Pons (tissue), 1 donor: ENCODE results near the gene PODXL.

Experiments used
- DNase-seq: peaks from one replicate; pipeline ENCODE4 v3.0.0-alpha.2; 2016; ENCODE audit warnings: low spot score

Gene PODXL

GRCh38 chr7:131564640-131565039 lies 8.2 kb upstream of the PODXL start:
- no peak for DNase-seq

- DNase-seq, result no peak
Observed at GRCh38 chr7:131563918-131564317, 7.5 kb upstream of the PODXL start.

DNA sequence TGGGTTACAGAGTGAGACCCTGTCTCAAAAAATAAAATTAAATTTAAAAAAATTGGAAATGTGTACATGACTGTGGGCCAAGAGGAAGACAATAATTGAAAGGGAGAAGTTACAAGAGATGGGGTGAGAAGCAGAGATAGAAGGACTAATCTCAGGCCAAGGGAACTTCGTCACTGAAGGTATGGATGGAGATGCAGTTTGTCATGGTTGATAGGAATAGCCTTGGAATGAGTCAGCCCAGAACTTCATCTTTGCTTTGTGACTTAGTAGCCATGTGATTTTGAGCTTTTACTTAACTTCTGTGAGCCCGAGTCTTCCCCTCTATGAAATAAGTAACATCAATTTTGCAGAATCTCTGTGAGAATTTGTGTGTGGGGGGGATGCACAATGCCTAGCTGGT lies 6.5 kb upstream of the PODXL start:
- no peak for DNase-seq

DNA sequence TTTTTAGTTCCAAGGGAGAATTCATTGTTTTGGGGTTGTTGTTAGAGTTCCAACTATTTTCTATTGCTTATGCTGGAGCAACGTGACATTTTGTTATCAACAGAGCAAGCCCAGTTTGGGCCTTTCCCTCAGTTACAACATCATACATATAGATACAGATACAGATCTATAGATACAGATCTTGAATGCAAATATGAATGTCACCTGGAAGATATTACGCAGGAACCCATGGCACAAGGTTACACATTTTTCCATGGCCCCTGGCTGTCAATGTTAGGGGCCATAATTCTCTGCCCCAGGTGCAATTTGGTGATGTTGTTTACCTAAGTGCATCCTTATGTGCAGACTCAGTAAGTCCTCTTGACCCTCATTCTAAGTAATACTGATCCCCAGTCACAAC lies 3.6 kb upstream of the PODXL start:
- no peak for DNase-seq

DNA sequence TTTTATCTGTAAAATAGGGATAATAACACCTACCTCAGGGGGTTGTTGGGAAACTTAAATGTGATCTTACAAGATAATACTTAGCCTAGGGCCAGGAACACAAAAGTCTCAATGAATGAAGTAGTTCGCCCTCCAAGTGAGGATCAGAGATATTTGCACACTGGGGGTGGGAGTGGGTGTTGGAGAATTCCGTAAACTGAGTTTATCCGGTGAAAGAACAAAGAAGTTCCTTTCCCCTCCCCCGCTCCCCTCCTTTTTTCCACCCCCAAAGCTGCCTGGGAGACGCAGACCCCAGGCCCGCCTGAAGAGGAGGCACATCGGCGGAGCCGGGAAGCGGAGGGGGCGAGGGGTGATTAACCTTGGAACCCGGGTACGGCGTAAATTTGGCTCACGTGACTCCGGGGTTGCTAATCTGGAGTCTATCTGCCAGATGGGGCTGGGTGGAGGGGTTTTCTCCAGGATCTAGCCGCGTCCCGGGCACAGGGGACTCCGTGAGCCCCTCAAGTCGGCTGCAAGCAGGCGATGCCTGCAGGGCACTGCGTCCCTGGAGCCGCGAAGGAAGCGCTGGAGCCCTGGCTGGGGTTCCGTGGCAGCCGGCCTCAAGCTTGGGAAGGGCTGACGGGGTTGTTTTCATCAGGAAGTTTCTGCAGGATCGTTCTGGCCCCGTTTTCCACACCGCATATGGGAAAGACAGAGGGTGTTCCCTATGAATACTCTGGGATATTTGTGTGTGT lies 1.4 kb upstream of the PODXL start:
- no peak for DNase-seq

GRCh38 chr7:131556909-131557651 lies 652 bp upstream of the PODXL start:
- DNase-seq, result no peak

DNA sequence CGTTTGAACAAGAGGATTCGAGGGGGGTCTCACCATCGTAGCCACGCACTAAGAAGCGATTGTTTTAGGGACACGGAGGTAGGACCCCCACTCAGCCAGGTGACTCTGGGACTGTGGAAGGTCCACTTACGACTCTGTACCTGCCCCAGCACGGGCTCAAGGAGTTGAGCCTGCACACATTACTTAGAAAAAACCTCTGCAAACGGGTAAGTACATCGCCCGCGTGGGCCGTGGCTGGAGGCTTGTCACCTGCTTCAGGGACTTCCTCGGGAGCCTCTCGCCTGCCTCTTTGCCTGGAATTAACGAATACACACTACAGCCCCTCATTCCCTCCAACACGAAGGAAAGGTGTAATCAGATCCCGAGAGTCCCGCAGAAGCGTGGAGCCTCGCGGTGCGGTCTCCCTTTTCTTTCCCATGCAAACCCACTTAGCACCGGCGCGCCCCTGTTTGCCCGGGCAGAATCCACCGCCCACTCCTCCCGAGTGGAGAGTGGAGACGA lies 826 bp downstream of the PODXL start:
- no peak for DNase-seq

DNA sequence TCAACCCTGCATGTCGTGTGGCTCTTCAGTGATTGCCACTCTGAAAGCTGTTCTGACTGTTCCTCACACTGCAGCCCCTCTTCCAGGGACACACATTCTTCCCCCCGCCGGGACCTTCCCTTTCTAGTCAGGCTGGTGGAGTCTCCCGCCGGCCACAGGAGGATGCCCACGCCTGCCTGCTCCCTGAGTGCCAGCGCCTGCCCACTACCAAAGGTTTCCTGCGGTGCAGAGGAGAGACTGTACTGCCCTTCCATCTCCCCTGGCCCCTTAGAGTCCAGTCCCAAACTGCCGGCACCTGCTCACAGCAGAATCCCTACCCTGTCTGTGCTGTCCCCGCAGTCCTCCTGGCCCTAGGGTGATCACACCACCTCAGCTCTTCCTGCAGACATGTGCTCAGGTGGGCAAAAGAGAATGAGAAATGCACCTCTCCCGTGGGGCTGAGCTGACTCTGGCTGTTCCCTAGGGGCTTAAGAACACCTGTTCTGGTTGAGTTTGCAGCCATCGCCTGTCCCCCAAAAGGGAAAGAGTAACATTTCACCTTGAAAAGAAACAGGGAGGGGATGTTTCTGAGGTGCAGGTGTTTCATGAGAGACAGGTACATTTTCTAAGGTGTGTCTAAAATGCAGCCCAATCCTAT lies 1.4 kb downstream of the PODXL start:
- DNase-seq, result no peak

DNA sequence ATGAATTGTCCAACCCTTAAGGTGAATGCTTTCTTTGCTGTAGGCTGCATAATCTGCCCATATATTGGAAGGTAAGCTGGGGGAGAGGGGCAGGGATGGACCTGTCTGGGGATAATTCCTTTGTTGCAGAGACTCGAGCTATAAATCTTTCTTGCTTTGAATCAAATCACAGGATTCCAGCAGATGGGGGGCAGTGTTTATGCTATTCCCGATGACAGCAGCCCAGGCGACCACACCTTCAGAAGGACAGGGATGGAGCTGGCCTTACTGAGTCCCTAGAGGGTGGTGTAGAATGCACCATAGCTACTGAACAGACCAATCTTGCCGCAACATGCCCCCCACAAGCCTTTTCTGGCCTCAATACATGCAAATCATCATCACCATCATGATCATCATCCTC lies 2.5 kb downstream of the PODXL start:
- no peak for DNase-seq

DNA sequence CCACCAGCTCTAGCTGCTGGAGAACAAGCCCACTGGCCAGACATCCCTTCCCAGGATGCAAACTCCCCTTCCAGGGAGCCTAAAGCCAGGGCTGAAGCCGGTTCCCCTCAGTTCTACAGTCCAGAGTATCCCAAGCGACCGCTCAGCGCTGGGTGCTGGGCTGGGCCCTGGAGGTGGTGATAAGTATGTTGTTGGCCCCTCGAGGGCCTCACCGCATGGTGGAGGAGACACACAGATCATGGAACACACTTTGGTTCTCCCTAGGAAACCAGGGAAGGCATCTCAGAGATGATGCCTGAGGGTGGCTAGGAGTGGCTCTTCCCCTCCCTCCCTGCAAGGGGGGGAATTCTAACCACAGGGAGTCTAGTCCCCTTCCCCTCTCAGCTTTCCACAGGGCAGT lies 4.4 kb downstream of the PODXL start:
- no peak for DNase-seq

DNA sequence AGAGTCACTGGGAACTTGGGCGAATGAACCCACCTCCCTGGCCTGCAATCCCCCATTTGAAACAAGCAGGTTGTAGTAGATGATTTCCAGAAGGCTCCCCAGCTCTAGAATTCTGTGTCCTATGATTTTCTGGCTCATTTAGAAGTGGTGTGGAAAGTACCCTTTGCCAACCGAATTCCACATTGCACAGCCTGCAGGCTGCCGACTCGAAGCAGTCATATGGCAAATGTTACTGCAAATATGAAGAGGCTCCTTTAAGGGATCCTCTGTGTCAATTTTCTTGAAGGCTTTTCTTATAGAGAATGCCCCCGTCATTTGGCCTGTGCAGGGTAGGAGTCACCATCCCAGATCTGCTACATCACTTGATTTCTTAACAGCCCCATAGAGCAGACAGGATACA lies 5.6 kb downstream of the PODXL start:
- DNase-seq, result no peak

GRCh38 chr7:131548371-131548770 lies 8.1 kb downstream of the PODXL start:
- DNase-seq, result no peak

GRCh38 chr7:131547589-131547988 lies 8.8 kb downstream of the PODXL start:
- DNase-seq, result no peak

GRCh38 chr7:131546583-131547141 lies 9.8 kb downstream of the PODXL start:
- DNase-seq, result no peak

DNA sequence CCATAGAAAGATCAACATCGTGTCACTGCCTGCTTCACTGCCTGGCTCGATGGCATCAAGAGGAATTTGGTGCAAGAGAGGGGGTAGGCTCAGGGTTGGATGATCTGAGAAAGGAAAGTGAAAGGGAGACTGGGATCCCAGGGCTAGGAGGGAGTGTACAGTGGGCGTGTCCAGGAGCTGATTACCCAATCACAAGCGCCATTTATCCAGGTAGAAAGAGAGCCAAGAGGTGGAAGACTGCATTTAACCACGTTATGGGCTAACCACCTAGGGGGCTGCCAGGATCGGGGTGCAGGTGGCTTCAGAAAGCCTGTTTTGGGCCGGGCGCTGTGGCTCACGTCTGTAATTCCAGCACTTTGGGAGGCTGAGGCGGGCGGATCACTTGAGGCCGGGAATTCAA lies 10.3 kb downstream of the PODXL start:
- no peak for DNase-seq

DNA sequence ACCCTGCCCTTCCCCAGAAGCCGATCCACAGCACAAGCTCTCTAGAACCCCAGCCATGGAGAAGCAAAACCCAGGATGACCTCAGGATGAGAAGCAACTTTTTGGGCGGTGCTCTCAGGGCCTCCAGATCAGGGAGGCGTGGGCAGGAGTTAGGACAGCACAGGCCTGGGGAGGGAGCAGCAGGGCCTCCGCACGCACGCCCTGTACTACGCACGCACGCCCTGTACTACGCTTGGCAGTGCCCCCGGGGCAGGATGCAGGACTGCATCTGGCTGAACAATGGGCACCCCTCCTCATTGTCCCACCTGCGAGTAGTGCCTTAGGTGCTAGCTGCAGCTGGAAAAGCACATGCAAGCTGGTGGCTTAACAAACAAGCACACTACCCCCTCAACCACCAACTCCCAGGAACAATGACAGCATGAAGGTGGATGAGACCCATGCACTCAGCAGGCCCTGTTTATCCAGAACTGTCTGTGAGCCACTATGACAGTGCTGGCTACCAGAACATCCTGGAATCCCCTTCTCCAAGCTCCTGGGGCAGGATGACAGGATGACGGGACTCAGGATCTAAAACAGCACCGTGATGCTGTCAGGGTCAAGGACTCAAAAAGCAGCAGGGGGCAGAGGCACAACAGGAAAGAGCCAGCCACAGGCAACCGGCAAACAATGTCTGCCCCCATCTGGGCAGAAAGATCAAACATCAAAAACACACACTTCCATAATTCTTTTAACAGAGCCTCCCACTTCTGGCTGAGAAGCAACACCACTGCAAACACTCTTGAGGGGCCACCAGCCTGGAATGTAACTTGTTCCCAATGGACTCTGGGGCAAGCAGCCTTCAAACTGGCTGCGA lies 11.8 kb downstream of the PODXL start:
- peak; percentile 47 for DNase-seq

DNA sequence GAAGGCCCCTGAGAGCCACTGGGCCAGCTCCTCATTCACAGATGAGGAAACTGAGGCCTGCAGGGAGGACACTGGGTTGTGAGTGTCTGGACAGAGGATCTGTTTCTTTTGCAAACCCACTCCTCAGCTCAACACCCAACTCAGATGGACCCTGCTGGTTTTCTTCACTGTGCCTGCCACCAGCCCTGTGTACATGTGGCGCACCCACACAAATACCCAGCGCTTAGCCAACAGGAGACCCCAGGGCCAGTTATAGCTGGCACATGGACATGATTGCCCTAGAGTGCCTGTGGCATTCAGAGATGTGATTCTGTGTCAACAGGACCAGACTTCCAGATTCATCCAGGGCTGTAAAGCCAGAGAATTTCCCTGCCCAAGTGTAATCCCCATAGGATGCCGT lies 12.4 kb downstream of the PODXL start:
- no peak for DNase-seq

DNA sequence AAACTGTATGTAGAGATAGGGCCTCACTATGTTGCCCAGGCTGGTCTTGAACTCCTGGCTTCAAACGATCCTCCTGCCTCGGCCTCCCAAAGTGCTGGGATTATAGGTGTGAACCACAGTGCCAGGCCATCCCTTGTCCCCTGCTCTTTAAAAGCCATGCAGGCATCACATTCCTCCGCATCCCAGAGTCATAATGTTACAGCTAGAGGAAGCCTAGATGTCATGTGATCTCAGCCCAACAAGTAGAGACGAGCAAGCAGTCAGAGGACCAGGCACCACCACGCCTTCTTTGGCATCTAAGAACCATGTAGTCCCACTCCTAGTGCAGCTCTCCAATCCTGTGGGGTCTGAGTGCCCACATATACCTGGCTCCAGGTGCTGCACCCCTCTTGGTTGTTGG lies 13.1 kb downstream of the PODXL start:
- DNase-seq, result no peak

GRCh38 chr7:131540491-131541162 lies 15.8 kb downstream of the PODXL start:
- no peak for DNase-seq

GRCh38 chr7:131538813-131539179 lies 17.6 kb downstream of the PODXL start:
- peak; percentile 48 for DNase-seq

DNA sequence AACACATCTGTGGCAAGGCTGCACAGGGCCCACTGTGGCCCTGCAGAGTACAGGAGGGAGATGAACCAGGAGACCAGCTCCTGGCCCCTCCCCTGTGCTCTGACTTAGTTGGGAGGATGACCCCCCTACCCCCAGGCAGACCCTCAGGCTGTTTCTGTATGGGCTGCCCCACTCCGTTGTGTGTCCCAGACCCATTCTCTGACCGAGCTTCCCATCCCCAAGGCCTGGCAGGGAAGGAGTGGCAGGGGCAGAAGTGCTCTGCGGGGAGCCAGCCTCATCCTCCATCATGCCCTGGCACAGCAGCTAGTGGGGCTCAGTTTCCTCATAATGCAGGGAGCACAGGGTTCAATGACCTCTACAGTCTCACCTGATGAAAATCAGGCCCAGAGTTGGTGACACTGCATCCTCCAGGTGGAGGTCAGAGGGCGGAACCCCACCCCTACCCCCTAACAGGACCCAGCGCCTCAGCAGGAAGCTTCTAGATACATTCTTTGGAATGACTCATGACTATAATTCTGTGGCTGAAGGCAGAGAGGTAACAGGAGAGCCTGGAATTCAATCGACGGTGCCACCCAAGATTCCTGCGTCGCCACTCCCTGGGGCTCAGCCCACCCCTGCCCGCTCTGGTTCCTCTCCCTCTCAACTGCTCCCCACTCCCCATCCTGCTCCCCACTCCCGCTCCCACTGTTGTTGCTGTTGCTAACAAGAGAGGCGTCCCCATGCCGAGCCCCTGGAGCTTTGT lies 18.2 kb downstream of the PODXL start:
- DNase-seq, result no peak
